Mesenchymal stem cell (in vitro differentiated cells and primary cell): ENCODE results near the gene MRPL55. TPM values are rescaled to one million over a fixed set of nuclear protein-coding genes. Genes with fewer than 3 reads are reported as not detected.

ENCODE experiments used
- DNase-seq: peaks from one replicate; pipeline ENCODE4 v3.0.0-alpha.2; 2013
- H2AFZ ChIP-seq: one replicate; pipeline ENCODE4 v1.6.1; 2013; ENCODE audit warnings: low read depth, mild to moderate bottlenecking, control low read depth, inconsistent platforms, low read length, moderate library complexity
- H2AK5ac ChIP-seq: 2 replicates; pipeline ENCODE4 v1.6.1; 2013; ENCODE audit warnings: low read length, moderate library complexity, mild to moderate bottlenecking, inconsistent platforms; ENCODE audit not compliant: severe bottlenecking
- H2BK120ac ChIP-seq: one replicate; pipeline ENCODE4 v1.6.1; 2013; ENCODE audit warnings: low read depth, mild to moderate bottlenecking, inconsistent platforms, low read length, moderate library complexity
- H2BK12ac ChIP-seq, 2 experiments: one replicate each; pipeline ENCODE4 v1.6.1; 2013; ENCODE audit warnings: inconsistent platforms in 2 of 2, low read length in 2 of 2, mild to moderate bottlenecking in 2 of 2, moderate library complexity in 2 of 2, control low read depth in 1 of 2
- H2BK15ac ChIP-seq: one replicate; pipeline ENCODE4 v1.6.1; 2013; ENCODE audit warnings: mild to moderate bottlenecking, low read depth, inconsistent platforms; ENCODE audit not compliant: poor library complexity, severe bottlenecking
- H2BK5ac ChIP-seq: 2 replicates; pipeline ENCODE4 v1.6.1; 2013; ENCODE audit warnings: low read depth, mild to moderate bottlenecking, low read length, control low read depth, inconsistent platforms; ENCODE audit not compliant: poor library complexity, severe bottlenecking
- H3K14ac ChIP-seq, 2 experiments: one replicate each; pipeline ENCODE4 v1.6.1; 2013; ENCODE audit warnings: inconsistent platforms in 2 of 2, low read length in 2 of 2, control low read depth in 1 of 2, mild to moderate bottlenecking in 1 of 2, moderate library complexity in 1 of 2
- H3K18ac ChIP-seq, 2 experiments: one replicate each; pipeline ENCODE4 v1.6.1; 2013; ENCODE audit warnings: inconsistent platforms in 2 of 2, low read length in 2 of 2, control low read depth in 1 of 2, low read depth in 1 of 2, mild to moderate bottlenecking in 1 of 2
- H3K23ac ChIP-seq, 2 experiments: one replicate each; pipeline ENCODE4 v1.6.1; 2013; ENCODE audit warnings: inconsistent platforms in 2 of 2, low read length in 2 of 2, mild to moderate bottlenecking in 2 of 2, moderate library complexity in 2 of 2, control low read depth in 1 of 2
- H3K27ac ChIP-seq: 2 replicates; pipeline ENCODE4 v1.5.1; 2013; ENCODE audit warnings: mild to moderate bottlenecking, moderate library complexity, low read length, control low read depth, inconsistent platforms; ENCODE audit not compliant: poor library complexity, severe bottlenecking
- H3K27me3 ChIP-seq, 2 experiments: 2 replicates each; pipeline versions ENCODE4 v1.6.1 to v1.7.0; 2013; ENCODE audit warnings: low read length in 2 of 2, mild to moderate bottlenecking in 2 of 2, moderate library complexity in 2 of 2, control low read depth in 1 of 2, inconsistent platforms in 1 of 2; ENCODE audit not compliant: control insufficient read depth in 1 of 2, insufficient read depth in 1 of 2
- H3K36me3 ChIP-seq, 2 experiments: 2 replicates each; pipeline versions ENCODE4 v1.6.1 to v1.7.0; 2013; ENCODE audit warnings: low read length in 2 of 2, control low read depth in 1 of 2, inconsistent platforms in 1 of 2, low read depth in 1 of 2, mild to moderate bottlenecking in 1 of 2; ENCODE audit not compliant: insufficient read depth in 2 of 2, control insufficient read depth in 1 of 2
- H3K4ac ChIP-seq, 2 experiments: one replicate each; pipeline ENCODE4 v1.6.1; 2013; ENCODE audit warnings: inconsistent platforms in 2 of 2, low read length in 2 of 2, mild to moderate bottlenecking in 2 of 2, moderate library complexity in 2 of 2, control low read depth in 1 of 2, low read depth in 1 of 2
- H3K4me1 ChIP-seq: 2 replicates; pipeline ENCODE4 v1.6.1; 2013; ENCODE audit warnings: low read depth, low read length, control low read depth; ENCODE audit not compliant: control insufficient read depth, insufficient read depth
- H3K4me2 ChIP-seq: 2 replicates; pipeline ENCODE4 v1.6.1; 2013; ENCODE audit warnings: low read length, mild to moderate bottlenecking, inconsistent platforms; ENCODE audit not compliant: poor library complexity, severe bottlenecking
- H3K4me3 ChIP-seq, 2 experiments: 2 replicates each; pipeline versions ENCODE4 v1.5.1 to v1.7.0; 2013; ENCODE audit warnings: low read length in 2 of 2, mild to moderate bottlenecking in 2 of 2, control low read depth in 1 of 2, low read depth in 1 of 2; ENCODE audit not compliant: insufficient read depth in 1 of 2
- H3K79me1 ChIP-seq: replicated peaks from 2 replicates; pipeline ENCODE4 v1.6.1; 2013; ENCODE audit warnings: mild to moderate bottlenecking, control low read depth, low read length, inconsistent platforms; ENCODE audit not compliant: poor library complexity, severe bottlenecking
- H3K9ac ChIP-seq: 2 replicates; pipeline ENCODE4 v1.7.0; 2013; ENCODE audit warnings: mild to moderate bottlenecking, low read length, moderate library complexity
- H3K9me3 ChIP-seq: 2 replicates; pipeline ENCODE4 v1.7.0; 2013; ENCODE audit warnings: mild to moderate bottlenecking, low read length; ENCODE audit not compliant: control insufficient read depth
- H4K8ac ChIP-seq: one replicate; pipeline ENCODE4 v1.6.1; 2013; ENCODE audit warnings: inconsistent platforms, mild to moderate bottlenecking, low read length, moderate library complexity
- H4K91ac ChIP-seq: one replicate; pipeline ENCODE4 v1.6.1; 2013; ENCODE audit warnings: mild to moderate bottlenecking, low read length, inconsistent platforms
- WGBS: methylation state at CpG from one replicate; pipeline ENCODE4 v1.1.7; 2013; ENCODE audit warnings: mixed read lengths; 5-methylcytosine and 5-hydroxymethylcytosine counted together
- polyA plus RNA-seq, 2 experiments: library from polyadenylated mRNA; stranded (reverse); fragments of 200-250 nt; gene quantifications; one replicate each; pipeline ENCODE4 v1.2.3, GENCODE V29; 2013

Gene MRPL55
- polyA plus RNA-seq (2013, experiment 1 of 2) = 49.1 TPM
- 50.1 TPM for polyA plus RNA-seq (2013, experiment 2 of 2)

DNA sequence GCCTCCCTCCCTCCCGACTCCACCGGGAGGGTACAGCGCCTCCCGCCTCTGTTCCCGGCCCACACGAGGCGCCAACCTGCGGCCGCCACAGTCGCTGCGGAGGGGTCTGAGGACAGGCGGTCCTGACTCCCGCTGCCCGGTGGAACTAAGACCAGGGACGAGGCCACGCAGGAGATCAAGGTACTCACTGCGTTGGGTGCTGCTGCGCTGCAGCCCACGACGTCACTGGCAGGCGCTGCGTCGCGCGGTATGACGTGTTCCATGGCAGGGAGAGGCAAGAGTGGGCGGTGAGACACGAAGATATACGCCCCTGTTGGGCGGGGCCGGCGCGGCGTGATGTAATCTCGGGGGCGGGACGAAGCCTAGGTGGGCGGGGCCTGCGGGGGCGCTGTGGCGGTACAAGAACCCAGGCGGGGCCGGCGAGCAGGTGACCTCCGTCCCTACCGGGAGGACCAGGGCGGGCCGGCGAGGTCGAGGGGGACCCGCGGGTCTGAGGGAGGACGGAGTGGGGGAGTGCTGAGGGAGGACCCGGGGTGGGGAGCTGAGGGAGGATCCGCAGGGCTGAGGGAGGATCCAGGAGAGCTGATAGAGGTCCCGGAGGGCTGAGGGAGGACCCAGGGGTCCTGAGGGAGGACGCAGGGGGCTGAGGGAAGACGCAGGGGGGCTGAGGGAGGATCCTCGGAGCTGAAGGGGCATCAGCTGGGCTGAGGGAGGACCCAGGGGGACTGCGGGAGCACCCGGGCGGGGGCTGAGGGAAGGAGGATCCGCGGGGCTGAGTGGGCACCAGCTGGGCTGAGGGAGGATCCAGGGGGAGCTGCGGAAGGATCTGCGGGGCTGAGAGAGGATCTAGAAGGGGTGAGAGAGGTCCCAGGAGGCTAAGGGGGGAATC, at the start of gene MRPL55:
MRPL55 (minus strand) TSS at position 227 of the 889 bp plus-strand sequence. CDS start 1,039 bp downstream, outside the sequence.
- Histone ChIP-seq H2AK5ac (no peak within 1 kb of the TSS), H4K8ac (peak within 1 kb of the TSS; percentile 99), H3K4me2 (peak within 1 kb of the TSS; percentile 94), H3K4me1 (peaks cover 22% of the 10 kb centered on the region), H4K91ac (peak within 1 kb of the TSS; percentile 89), H2BK5ac (peak within 1 kb of the TSS; percentile 5), H3K4ac (peak within 1 kb of the TSS; percentile 35 to 94), H2BK15ac (peak within 1 kb of the TSS; percentile 70), H3K27ac (no peak within 1 kb of the TSS), H3K79me1 (peaks cover 30% of the 10 kb centered on the region), H3K14ac (peak within 1 kb of the TSS in 1 of 2 experiments; percentile 85), H2AFZ (peak within 1 kb of the TSS; percentile 96), H3K4me3 (peak within 1 kb of the TSS; percentile 85 to 99), H2BK12ac (peak within 1 kb of the TSS in 1 of 2 experiments; percentile 18), H3K9me3 (no peaks in the 10 kb centered on the region), H3K18ac (peak within 1 kb of the TSS; percentile 82 to 96), H3K27me3 (no peaks in the 10 kb centered on the region), H3K9ac (peak within 1 kb of the TSS; percentile 93), H2BK120ac (peak within 1 kb of the TSS; percentile 80), H3K23ac (peak within 1 kb of the TSS in 1 of 2 experiments; percentile 98), H3K36me3 (peaks cover 23 to 33% of the 10 kb centered on the region in 2 experiments)
- 1% methylated on average over 66 of the region's 66 CpGs for WGBS
- DNase-seq = peak; percentile 96

GRCh38 chr1:228158151-228159007, 49.3 kb upstream of the MRPL55 start:
- Histone ChIP-seq H3K4ac (no peak overlapping the region), H3K4me2 (no peak overlapping the region), H2BK120ac (no peak overlapping the region), H3K36me3 (peaks cover 0 to 24% of the 10 kb centered on the region in 2 experiments), H3K79me1 (peaks cover 5% of the 10 kb centered on the region), H4K91ac (no peak overlapping the region), H3K4me3 (no peak overlapping the region), H3K27ac (no peak overlapping the region), H3K27me3 (peaks cover 0 to 8% of the 10 kb centered on the region in 2 experiments), H3K9ac (no peak overlapping the region), H3K4me1 (peaks cover 12% of the 10 kb centered on the region), H4K8ac (no peak overlapping the region), H2BK5ac (no peak overlapping the region), H2AFZ (no peak overlapping the region), H3K23ac (no peak overlapping the region), H2AK5ac (no peak overlapping the region), H3K18ac (no peak overlapping the region), H2BK12ac (no peak overlapping the region), H2BK15ac (no peak overlapping the region), H3K14ac (no peak overlapping the region), H3K9me3 (no peaks in the 10 kb centered on the region)
- no peak for DNase-seq
- 95% methylated on average over 80 of the region's 98 CpGs for WGBS

GRCh38 chr1:228157729-228158126, 48.6 kb upstream of the MRPL55 start:
- Histone ChIP-seq H3K27ac (no peak overlapping the region), H3K4ac (no peak overlapping the region), H3K14ac (no peak overlapping the region)

More at GRCh38 chr1:228157729-228158126, 48.6 kb upstream of the MRPL55 start:
- Histone ChIP-seq H2AFZ (no peak overlapping the region), H3K27me3 (peaks cover 0 to 8% of the 10 kb centered on the region in 2 experiments), H2BK120ac (no peak overlapping the region), H3K9me3 (no peaks in the 10 kb centered on the region), H2BK15ac (no peak overlapping the region), H2BK12ac (no peak overlapping the region), H4K91ac (no peak overlapping the region), H2BK5ac (no peak overlapping the region), H3K9ac (no peak overlapping the region), H3K79me1 (peaks cover 5% of the 10 kb centered on the region), H3K18ac (no peak overlapping the region), H3K4me2 (no peak overlapping the region), H2AK5ac (no peak overlapping the region), H3K36me3 (peaks cover 0 to 24% of the 10 kb centered on the region in 2 experiments), H4K8ac (no peak overlapping the region), H3K4me3 (peak overlapping the region in 1 of 2 experiments; percentile 27), H3K23ac (no peak overlapping the region), H3K4me1 (peaks cover 7% of the 10 kb centered on the region)
- 94% methylated on average over 43 of the region's 43 CpGs for WGBS
- no peak for DNase-seq
